ENCODE data around the gene SSTR5. TPM values are rescaled to one million over a fixed set of nuclear protein-coding genes. Genes with fewer than 3 reads are reported as not detected.
A peak's percentile ranks its signal among the peaks of the same experiment; 100 is the strongest.

Gene SSTR5
- total and polyA plus RNA-seq, 2 of the 4 experiments (the other 2 are of a cell fraction), result not detected

- TF ChIP-seq ELK1 (IDR thresholded peaks at IDR 0.05; ENCODE audit: borderline replicate concordance, low read depth, low read length) (no peak), RCOR1 (IDR thresholded peaks at IDR 0.05; ENCODE audit: insufficient replicate concordance, low read length) (no peak), POLR2A (IDR thresholded peaks at IDR 0.05; ENCODE audit: low read depth, low read length) (no peak), USF2 (IDR thresholded peaks at IDR 0.05; ENCODE audit: low read depth, low read length) (no peak), MXI1 (IDR thresholded peaks at IDR 0.05; ENCODE audit: borderline replicate concordance, low read depth, low read length) (no peak), RAD21 (IDR thresholded peaks at IDR 0.05; ENCODE audit: low read length) (no peak), MAFK (IDR thresholded peaks at IDR 0.05; ENCODE audit: low read depth, low read length) (no peak), BHLHE40 (IDR thresholded peaks at IDR 0.05; ENCODE audit: low read depth, low read length) (no peak), FOS (IDR thresholded peaks at IDR 0.05; ENCODE audit: low read depth, low read length) (no peak), CHD1 (IDR thresholded peaks at IDR 0.05; ENCODE audit: low read depth, low read length) (no peak), CEBPB (IDR thresholded peaks at IDR 0.05; ENCODE audit: low read depth, low read length) (no peak), NFE2L2 (IDR thresholded peaks at IDR 0.05; ENCODE audit: low read depth, low read length) (no peak), MAZ (IDR thresholded peaks at IDR 0.05; ENCODE audit: borderline replicate concordance, low read depth, low read length) (no peak), CTCF (conservative IDR thresholded peaks at IDR 0.05; ENCODE audit: low read depth, low read length) (no peak), SMC3 (IDR thresholded peaks at IDR 0.05; ENCODE audit: low read depth, low read length) (no peak), RFX5 (IDR thresholded peaks at IDR 0.05; ENCODE audit: low read depth, low read length) (no peak)
- H3K14ac ChIP-seq (replicated peaks; ENCODE audit: low read depth, low read length), result no peak overlapping the region
- no peak overlapping the region for H3K4me2 ChIP-seq (ENCODE audit: low read depth, low read length)
- no TSS peak for BruUV-seq (replicated peaks)
- no peak overlapping the region for H3K27ac ChIP-seq (ENCODE audit: insufficient read depth, low read length)
- no peak overlapping the region for H3K18ac ChIP-seq (ENCODE audit: low read depth, low read length)
- H3K4me3 ChIP-seq (ENCODE audit: insufficient read depth, low read depth, low read length), result no peak overlapping the region
- intact Hi-C loops (cut with micrococcal nuclease) (no loop called here), dilution Hi-C loops (cut with HindIII; ENCODE audit: low sequenced_read_pairs, unreplicated experiment) (no loop called here), in situ Hi-C loops (cut with MboI; ENCODE audit: low sequenced_read_pairs) (no loop called here)
- H3K27me3 ChIP-seq (ENCODE audit: control insufficient read depth, insufficient read depth, low read length), result peaks cover 30% of the 10 kb centered on the region
- no peak overlapping the region for H3K56ac ChIP-seq (ENCODE audit: extremely low read depth, insufficient read depth, low read length)
- no peaks in the 10 kb centered on the region for H4K20me1 ChIP-seq (ENCODE audit: insufficient read depth, low read length)
- ATAC-seq (ENCODE audit: low read depth), result no peak
- no peak overlapping the region for H4K8ac ChIP-seq (ENCODE audit: low read depth in 2 of 2, low read length in 2 of 2)
- H3K79me1 ChIP-seq (ENCODE audit: low read depth in 1 of 2, low read length in 2 of 2), result no peaks in the 10 kb centered on the region
- H3K4me1 ChIP-seq (ENCODE audit: control insufficient read depth, insufficient read depth, low read length), result no peaks in the 10 kb centered on the region
- POLR2A ChIA-PET (ENCODE audit: unreplicated experiment), result no interaction called here
- peak overlapping the region; percentile 55 for H2AK9ac ChIP-seq (replicated peaks; ENCODE audit: low read depth, low read length, poor library complexity)
- CTCF ChIA-PET, result no interaction called here
- no peak overlapping the region for H2BK15ac ChIP-seq (ENCODE audit: low read depth, low read length)
- H2AK5ac ChIP-seq (ENCODE audit: low read depth, low read length), result no peak overlapping the region
- no peak overlapping the region for H3K9ac ChIP-seq (ENCODE audit: low read depth, low read length)
- no peak overlapping the region for H2AFZ ChIP-seq (replicated peaks; ENCODE audit: low read length, poor library complexity)
- H4K5ac ChIP-seq (ENCODE audit: low read depth, low read length), result no peak overlapping the region
- DNase-seq, result no peak
- no peak overlapping the region for H3K4ac ChIP-seq (ENCODE audit: low read depth, low read length)
- H2BK20ac ChIP-seq (ENCODE audit: low read depth, low read length), result no peak overlapping the region
- no peak overlapping the region for H3K23ac ChIP-seq (ENCODE audit: low read depth, low read length)
- no peaks in the 10 kb centered on the region for H3K36me3 ChIP-seq (ENCODE audit: control insufficient read depth, insufficient read depth, low read length)
- no peak overlapping the region for H2BK5ac ChIP-seq (ENCODE audit: low read depth, low read length, poor library complexity, severe bottlenecking)
- no peak overlapping the region for H2BK120ac ChIP-seq (ENCODE audit: low read depth, low read length)
- 49% methylated on average over 15 of the region's 34 CpGs; no CpG with 5 or more reads in 1 of the 2 experiments for WGBS, 2 experiments (ENCODE audit: extremely low coverage in 2 of 2, insufficient read length in 1 of 2)
- H3K9me1 ChIP-seq (ENCODE audit: insufficient read depth, low read length), result no peaks in the 10 kb centered on the region
- H3K9me3 ChIP-seq (ENCODE audit: control insufficient read depth, insufficient read depth, low read length), result no peaks in the 10 kb centered on the region
- no peak overlapping the region for H4K91ac ChIP-seq (ENCODE audit: insufficient read depth, low read depth, low read length)
Observed at GRCh38 chr16:1117176-1117900, 44.8 kb downstream of the SSTR5 start.

Measured in IMR-90 (cell line).